Small intestine (tissue), 7 donors: Measurements from ENCODE around the gene DRGX. TPM values are rescaled to one million over a fixed set of nuclear protein-coding genes. Genes with fewer than 3 reads are reported as not detected.

ENCODE experiments used
- DNase-seq, 2 donors: peaks; one replicate each; pipeline versions ENCODE4 v3.0.0 to v3.0.0-alpha.2; 2013
- FAIRE-seq: peaks from 2 replicates; lab custom pipeline; 2012; peaks lifted over from hg19 to GRCh38; lab: Jason Lieb, UNC
- H3K27ac ChIP-seq, 3 donors: one replicate each; pipeline ENCODE4 v1.5.1; 2013; ENCODE audit warnings: low read length in 2 of 3, mild to moderate bottlenecking in 2 of 3, control low read depth in 1 of 3, inconsistent platforms in 1 of 3, low read depth in 1 of 3, moderate library complexity in 1 of 3
- H3K27me3 ChIP-seq, 3 donors: one replicate each; pipeline ENCODE4 v1.6.1; 2013; ENCODE audit warnings: low read length in 3 of 3, inconsistent platforms in 1 of 3; ENCODE audit not compliant: control insufficient read depth in 3 of 3, insufficient read depth in 3 of 3
- H3K36me3 ChIP-seq, 3 donors: one replicate each; pipeline ENCODE4 v1.6.1; 2013; ENCODE audit warnings: low read length in 3 of 3, inconsistent platforms in 1 of 3, low read depth in 1 of 3, mild to moderate bottlenecking in 1 of 3, moderate library complexity in 1 of 3; ENCODE audit not compliant: control insufficient read depth in 3 of 3, insufficient read depth in 2 of 3
- H3K4me1 ChIP-seq, 3 donors: one replicate each; pipeline ENCODE4 v1.6.1; 2013; ENCODE audit warnings: low read length in 2 of 3, inconsistent platforms in 1 of 3, low read depth in 1 of 3, mild to moderate bottlenecking in 1 of 3, moderate library complexity in 1 of 3; ENCODE audit not compliant: control insufficient read depth in 3 of 3, insufficient read depth in 2 of 3
- H3K4me3 ChIP-seq, 3 donors: one replicate each; pipeline ENCODE4 v1.5.1; 2013; ENCODE audit warnings: low read length in 3 of 3, control low read depth in 1 of 3, inconsistent platforms in 1 of 3, low read depth in 1 of 3, mild to moderate bottlenecking in 1 of 3, moderate library complexity in 1 of 3
- H3K9me3 ChIP-seq, 2 donors: one replicate each; pipeline ENCODE4 v1.6.1; 2013; ENCODE audit warnings: low read depth in 1 of 2, low read length in 1 of 2; ENCODE audit not compliant: control insufficient read depth in 2 of 2, insufficient read depth in 1 of 2
- WGBS, 3 donors: extraction: QIAGEN DNeasy Blood & Tissue Kit; methylation state at CpG; one replicate each; pipeline ENCODE4 v1.1.7; 2013; 5-methylcytosine and 5-hydroxymethylcytosine counted together
- polyA plus RNA-seq, 4 donors: library from polyadenylated mRNA; stranded (reverse) in 3 of 4; unstranded in 1 of 4; fragments of 200-250 nt in 3 of 4; fragments of 120-200 nt in 1 of 4; gene quantifications; one replicate each; pipeline versions ENCODE4 v1.2.1 to v1.2.3, GENCODE V29; 2013
- donor health status: healthy with polysubstance abuse.
- donor health status: control.
- donor health status: control.
- donor health status: Bipolar disorder and iron deficiency.
- donor health status: healthy.

Gene DRGX
- polyA plus RNA-seq, 4 donors, result not detected

GRCh38 chr10:49322371-49323170 lies 73.3 kb downstream of the DRGX start:
- Histone ChIP-seq H3K27ac (no peak overlapping the region), H3K36me3 (no peaks in the 10 kb centered on the region), H3K4me3 (no peak overlapping the region), H3K4me1 (no peaks in the 10 kb centered on the region), H3K27me3 (peaks cover 0 to 4% (median 0%) of the 10 kb centered on the region in 3 donors), H3K9me3 (no peaks in the 10 kb centered on the region)
- WGBS, 3 donors, result 83 to 90% (median 83%) methylated on average over 26 of the region's 26 CpGs
- no peak for FAIRE-seq
- DNase-seq, result no peak

- no peak overlapping the region for H3K4me3 ChIP-seq
- H3K27ac ChIP-seq, result no peak overlapping the region
- 51 to 65% (median 63%) methylated on average over 3 of the region's 3 CpGs for WGBS, 3 donors
- DNase-seq, result no peak
- no peaks in the 10 kb centered on the region for H3K4me1 ChIP-seq
- H3K36me3 ChIP-seq, result no peaks in the 10 kb centered on the region
- peaks cover 0 to 4% (median 0%) of the 10 kb centered on the region in 3 donors for H3K27me3 ChIP-seq
- FAIRE-seq, result no peak
- H3K9me3 ChIP-seq, result no peaks in the 10 kb centered on the region
Observed at GRCh38 chr10:49321021-49321420, 74.9 kb downstream of the DRGX start.

GRCh38 chr10:49320191-49320590 lies 75.7 kb downstream of the DRGX start:
- Histone ChIP-seq H3K4me1 (no peaks in the 10 kb centered on the region), H3K36me3 (no peaks in the 10 kb centered on the region), H3K4me3 (no peak overlapping the region), H3K27me3 (peaks cover 0 to 4% (median 0%) of the 10 kb centered on the region in 3 donors), H3K9me3 (no peaks in the 10 kb centered on the region), H3K27ac (no peak overlapping the region)
- no peak for FAIRE-seq
- WGBS, 3 donors, result 82 to 93% (median 85%) methylated on average over 2 of the region's 2 CpGs
- no peak for DNase-seq

GRCh38 chr10:49319206-49319605 lies 76.7 kb downstream of the DRGX start:
- FAIRE-seq (no peak), DNase-seq (no peak)
- H3K4me1 ChIP-seq, result no peaks in the 10 kb centered on the region
- no peaks in the 10 kb centered on the region for H3K36me3 ChIP-seq
- H3K27me3 ChIP-seq, result peaks cover 0 to 4% (median 0%) of the 10 kb centered on the region in 3 donors
- H3K27ac ChIP-seq, result no peak overlapping the region
- WGBS, 3 donors, result 87 to 95% (median 89%) methylated on average over 1 of the region's 1 CpG
- H3K9me3 ChIP-seq, result no peaks in the 10 kb centered on the region
- H3K4me3 ChIP-seq, result no peak overlapping the region

GRCh38 chr10:49318755-49319154 lies 77.1 kb downstream of the DRGX start:
- Histone ChIP-seq H3K27me3 (peaks cover 0 to 4% (median 0%) of the 10 kb centered on the region in 3 donors), H3K4me1 (no peaks in the 10 kb centered on the region), H3K9me3 (no peaks in the 10 kb centered on the region), H3K27ac (no peak overlapping the region), H3K4me3 (no peak overlapping the region), H3K36me3 (no peaks in the 10 kb centered on the region)
- no peak for FAIRE-seq
- DNase-seq, result no peak

- H3K27ac ChIP-seq, result no peak overlapping the region
- WGBS, 3 donors, result 76 to 91% (median 86%) methylated on average over 6 of the region's 6 CpGs
- no peaks in the 10 kb centered on the region for H3K9me3 ChIP-seq
- H3K36me3 ChIP-seq, result no peaks in the 10 kb centered on the region
- H3K4me1 ChIP-seq, result no peaks in the 10 kb centered on the region
- DNase-seq, result no peak
- peaks cover 0 to under 1% (median 0%) of the 10 kb centered on the region in 3 donors for H3K27me3 ChIP-seq
- no peak overlapping the region for H3K4me3 ChIP-seq
- FAIRE-seq, result no peak
Observed at GRCh38 chr10:49318028-49318427, 77.9 kb downstream of the DRGX start.

GRCh38 chr10:49314806-49315205 lies 81.1 kb downstream of the DRGX start:
- no peaks in the 10 kb centered on the region for H3K36me3 ChIP-seq
- no peaks in the 10 kb centered on the region for H3K27me3 ChIP-seq
- no peak for DNase-seq
- no peaks in the 10 kb centered on the region for H3K9me3 ChIP-seq
- FAIRE-seq, result no peak
- no peak overlapping the region for H3K4me3 ChIP-seq
- no peaks in the 10 kb centered on the region for H3K4me1 ChIP-seq
- H3K27ac ChIP-seq, result no peak overlapping the region
- 79 to 87% (median 84%) methylated on average over 5 of the region's 5 CpGs for WGBS, 3 donors
